GM19452 (cell line): ENCODE data around the gene GNPTAB.

Source experiments
- ATAC-seq: cut with Tn5 transposase; IDR thresholded peaks from one replicate; pipeline ENCODE4 v1.9.1; 2021; ENCODE audit not compliant: unreplicated experiment

Gene GNPTAB

GRCh38 chr12:101775816-101776215 lies 54.9 kb downstream of the GNPTAB start:
- no peak for ATAC-seq

GRCh38 chr12:101773650-101774162 lies 57.1 kb downstream of the GNPTAB start:
- ATAC-seq, result no peak

GRCh38 chr12:101772012-101772775 lies 58.6 kb downstream of the GNPTAB start:
- ATAC-seq, result no peak

- no peak for ATAC-seq
Observed at GRCh38 chr12:101769865-101770264, 60.9 kb downstream of the GNPTAB start.

- no peak for ATAC-seq
Observed at GRCh38 chr12:101768781-101769180, 62.0 kb downstream of the GNPTAB start.

- no peak for ATAC-seq
Observed at GRCh38 chr12:101767537-101767936, 63.2 kb downstream of the GNPTAB start.

GRCh38 chr12:101764051-101764792 lies 66.5 kb downstream of the GNPTAB start:
- no peak for ATAC-seq

GRCh38 chr12:101763246-101763931 lies 67.4 kb downstream of the GNPTAB start:
- ATAC-seq, result no peak

GRCh38 chr12:101761781-101762180 lies 69.0 kb downstream of the GNPTAB start:
- ATAC-seq, result no peak

GRCh38 chr12:101761350-101761749 lies 69.4 kb downstream of the GNPTAB start:
- no peak for ATAC-seq

GRCh38 chr12:101759396-101760047 lies 71.2 kb downstream of the GNPTAB start:
- no peak for ATAC-seq

GRCh38 chr12:101750152-101750551 lies 80.6 kb downstream of the GNPTAB start:
- no peak for ATAC-seq

GRCh38 chr12:101749657-101750056 lies 81.1 kb downstream of the GNPTAB start:
- ATAC-seq, result no peak

- ATAC-seq, result no peak
Observed at GRCh38 chr12:101748907-101749306, 81.9 kb downstream of the GNPTAB start.

GRCh38 chr12:101747697-101748096 lies 83.1 kb downstream of the GNPTAB start:
- no peak for ATAC-seq

GRCh38 chr12:101746661-101747060 lies 84.1 kb downstream of the GNPTAB start:
- no peak for ATAC-seq

GRCh38 chr12:101746196-101746595 lies 84.6 kb downstream of the GNPTAB start:
- no peak for ATAC-seq

GRCh38 chr12:101745481-101745880 lies 85.3 kb downstream of the GNPTAB start:
- no peak for ATAC-seq

GRCh38 chr12:101743724-101744472 lies 86.9 kb downstream of the GNPTAB start:
- ATAC-seq, result peak; percentile 98

- ATAC-seq, result peak; percentile 4
Observed at GRCh38 chr12:101743242-101743641, 87.5 kb downstream of the GNPTAB start.
